Omental fat pad (tissue), 4 donors: ENCODE data around the gene CCDC171. TPM values are rescaled to one million over a fixed set of nuclear protein-coding genes. Genes with fewer than 3 reads are reported as not detected.

ENCODE experiments used
- ATAC-seq: fragments of 150-250 bp; one replicate; pipeline ENCODE4 v1.9.1; 2016; ENCODE audit warnings: mild to moderate bottlenecking, moderate library complexity; ENCODE audit not compliant: low FRiP score
- DNase-seq: peaks from one replicate; pipeline ENCODE4 v3.0.0-alpha.2; 2019; ENCODE audit warnings: low spot score
- total RNA-seq, 4 donors: library from RNA; depleted of rRNA; stranded (reverse); fragments of >200 nt; gene quantifications; one replicate each; pipeline ENCODE4 v1.1.0, GENCODE V29; 2016
- TF ChIP-seq, protein P1 (sequence below), 3 donors: fragments of 450-650 bp; IDR thresholded peaks; one replicate each; pipeline ENCODE4 v1.5.1; 2016 to 2017; ENCODE audit warnings: antibody characterized with exemption in 3 of 3, mild to moderate bottlenecking in 3 of 3, moderate library complexity in 2 of 3

Gene CCDC171
- total RNA-seq, 4 donors from 2014 or later: 1.1 to 5.0 (median 2.1) TPM

DNA sequence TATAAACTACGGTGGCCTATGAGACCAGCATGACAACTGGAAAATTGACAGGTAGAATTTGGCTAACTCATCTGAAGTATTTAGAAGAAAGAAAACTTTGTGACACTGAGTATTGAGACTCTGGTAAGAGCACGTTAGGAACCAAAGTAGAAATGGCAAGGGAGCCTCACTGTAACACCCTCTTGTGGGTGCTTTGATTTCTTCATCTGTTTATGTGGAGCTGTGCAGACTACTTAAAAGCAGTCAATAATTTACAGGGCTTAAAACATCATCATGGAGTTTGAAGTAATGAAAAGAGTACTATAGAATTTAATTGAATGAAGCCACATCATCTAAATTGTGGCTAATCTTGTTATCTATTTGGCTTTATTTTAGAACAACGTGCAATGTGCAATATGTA is 414.2 kb downstream of the CCDC171 start:
- no peak for DNase-seq
- no peak for ATAC-seq
- TF ChIP-seq, protein P1, sequence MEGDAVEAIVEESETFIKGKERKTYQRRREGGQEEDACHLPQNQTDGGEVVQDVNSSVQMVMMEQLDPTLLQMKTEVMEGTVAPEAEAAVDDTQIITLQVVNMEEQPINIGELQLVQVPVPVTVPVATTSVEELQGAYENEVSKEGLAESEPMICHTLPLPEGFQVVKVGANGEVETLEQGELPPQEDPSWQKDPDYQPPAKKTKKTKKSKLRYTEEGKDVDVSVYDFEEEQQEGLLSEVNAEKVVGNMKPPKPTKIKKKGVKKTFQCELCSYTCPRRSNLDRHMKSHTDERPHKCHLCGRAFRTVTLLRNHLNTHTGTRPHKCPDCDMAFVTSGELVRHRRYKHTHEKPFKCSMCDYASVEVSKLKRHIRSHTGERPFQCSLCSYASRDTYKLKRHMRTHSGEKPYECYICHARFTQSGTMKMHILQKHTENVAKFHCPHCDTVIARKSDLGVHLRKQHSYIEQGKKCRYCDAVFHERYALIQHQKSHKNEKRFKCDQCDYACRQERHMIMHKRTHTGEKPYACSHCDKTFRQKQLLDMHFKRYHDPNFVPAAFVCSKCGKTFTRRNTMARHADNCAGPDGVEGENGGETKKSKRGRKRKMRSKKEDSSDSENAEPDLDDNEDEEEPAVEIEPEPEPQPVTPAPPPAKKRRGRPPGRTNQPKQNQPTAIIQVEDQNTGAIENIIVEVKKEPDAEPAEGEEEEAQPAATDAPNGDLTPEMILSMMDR (IDR thresholded peaks at IDR 0.05): no peak

DNA sequence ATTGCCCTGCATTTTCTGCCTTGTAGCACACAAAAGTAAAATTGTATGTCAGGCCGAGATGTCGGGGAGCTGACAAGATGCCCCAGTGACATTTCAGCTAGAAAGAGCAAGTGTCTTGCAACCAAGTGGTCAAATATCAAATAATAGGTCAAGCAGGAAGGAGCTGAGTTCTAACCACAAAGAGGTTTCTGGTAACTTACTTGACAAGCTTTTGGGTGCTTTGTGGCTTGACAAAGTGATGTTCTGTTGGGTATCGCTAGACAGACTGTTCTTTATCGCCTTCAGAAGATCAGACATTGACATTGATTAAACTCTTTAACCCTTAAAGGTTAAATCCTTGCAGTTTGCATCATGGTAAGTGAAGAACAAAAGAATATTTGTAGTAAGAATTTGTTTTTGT is 419.9 kb downstream of the CCDC171 start:
- ATAC-seq (no peak), DNase-seq (no peak)
- TF ChIP-seq, protein P1 (IDR thresholded peaks at IDR 0.05): no peak

DNA sequence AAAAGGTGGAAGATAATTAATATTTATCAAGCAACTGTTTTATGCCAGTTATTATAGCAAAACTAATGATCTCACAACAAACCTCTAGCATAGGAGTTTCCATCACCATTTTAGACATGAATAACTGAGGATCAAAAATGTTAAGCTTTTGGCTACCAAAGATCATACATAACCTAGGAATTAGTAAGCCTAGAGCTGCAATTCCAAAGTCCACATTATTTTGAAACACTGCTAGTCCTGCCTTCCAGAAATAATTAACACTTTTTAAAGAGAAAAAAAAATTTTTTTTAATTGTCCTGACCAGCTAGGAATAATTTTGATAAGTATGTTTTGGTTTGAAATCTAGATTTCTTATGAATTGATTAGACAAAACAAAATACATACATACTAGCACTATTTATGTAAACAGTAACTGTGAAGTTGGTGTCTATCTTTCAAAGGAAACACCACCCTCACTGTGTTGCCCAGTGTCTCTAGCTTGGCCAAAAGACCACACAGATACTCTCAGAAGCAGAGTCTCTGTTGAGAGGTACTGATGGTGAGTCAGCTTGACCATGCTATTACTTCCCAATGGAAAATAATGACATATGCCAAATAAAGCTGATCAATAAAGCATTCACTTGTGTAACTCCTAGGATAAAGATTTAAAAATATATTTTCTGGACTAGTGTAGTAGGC is 422.4 kb downstream of the CCDC171 start:
- TF ChIP-seq, protein P1 (IDR thresholded peaks at IDR 0.05): no peak
- ATAC-seq: no peak
- no peak for DNase-seq

DNA sequence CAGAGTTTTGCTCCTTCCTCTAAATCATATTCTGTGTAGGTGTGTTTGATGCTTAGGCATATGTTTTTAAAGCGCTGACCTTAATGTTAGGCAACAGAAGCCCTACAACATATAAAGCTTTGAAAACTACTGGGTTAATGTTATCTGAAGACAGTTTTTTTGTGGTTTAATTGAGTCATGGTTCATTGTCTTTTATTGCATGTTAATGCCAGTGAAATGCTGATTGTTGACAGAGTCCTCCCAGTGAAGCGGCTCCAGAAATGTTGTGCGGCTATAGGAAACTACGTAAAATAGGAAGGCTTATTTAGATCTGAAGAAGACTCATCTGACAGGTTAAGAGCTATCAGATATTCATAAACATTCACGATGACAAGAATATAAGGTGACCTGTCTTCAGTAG is 424.6 kb downstream of the CCDC171 start:
- ATAC-seq (no peak), DNase-seq (no peak)
- TF ChIP-seq, protein P1 (IDR thresholded peaks at IDR 0.05): no peak

DNA sequence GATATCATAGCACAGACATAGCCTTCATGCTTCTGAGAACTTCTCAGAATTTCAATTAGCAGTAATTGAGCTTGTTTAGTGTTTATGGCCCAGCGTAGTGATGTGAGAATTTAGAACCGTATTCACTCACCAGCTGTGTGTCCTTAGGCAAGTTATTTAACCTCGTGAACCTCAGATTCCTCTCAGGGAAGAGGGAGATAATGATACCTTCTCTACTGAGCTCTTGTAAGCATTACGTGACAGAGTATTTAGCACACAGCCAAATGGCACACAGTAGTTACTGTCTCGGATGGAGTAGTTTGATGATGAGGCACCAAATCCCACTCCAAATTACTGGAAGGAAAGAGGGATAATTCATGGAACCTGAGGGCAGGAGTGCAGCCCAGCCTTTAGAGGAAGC is 429.3 kb downstream of the CCDC171 start:
- ATAC-seq (no peak), DNase-seq (no peak)
- TF ChIP-seq, protein P1 (IDR thresholded peaks at IDR 0.05): no peak

DNA sequence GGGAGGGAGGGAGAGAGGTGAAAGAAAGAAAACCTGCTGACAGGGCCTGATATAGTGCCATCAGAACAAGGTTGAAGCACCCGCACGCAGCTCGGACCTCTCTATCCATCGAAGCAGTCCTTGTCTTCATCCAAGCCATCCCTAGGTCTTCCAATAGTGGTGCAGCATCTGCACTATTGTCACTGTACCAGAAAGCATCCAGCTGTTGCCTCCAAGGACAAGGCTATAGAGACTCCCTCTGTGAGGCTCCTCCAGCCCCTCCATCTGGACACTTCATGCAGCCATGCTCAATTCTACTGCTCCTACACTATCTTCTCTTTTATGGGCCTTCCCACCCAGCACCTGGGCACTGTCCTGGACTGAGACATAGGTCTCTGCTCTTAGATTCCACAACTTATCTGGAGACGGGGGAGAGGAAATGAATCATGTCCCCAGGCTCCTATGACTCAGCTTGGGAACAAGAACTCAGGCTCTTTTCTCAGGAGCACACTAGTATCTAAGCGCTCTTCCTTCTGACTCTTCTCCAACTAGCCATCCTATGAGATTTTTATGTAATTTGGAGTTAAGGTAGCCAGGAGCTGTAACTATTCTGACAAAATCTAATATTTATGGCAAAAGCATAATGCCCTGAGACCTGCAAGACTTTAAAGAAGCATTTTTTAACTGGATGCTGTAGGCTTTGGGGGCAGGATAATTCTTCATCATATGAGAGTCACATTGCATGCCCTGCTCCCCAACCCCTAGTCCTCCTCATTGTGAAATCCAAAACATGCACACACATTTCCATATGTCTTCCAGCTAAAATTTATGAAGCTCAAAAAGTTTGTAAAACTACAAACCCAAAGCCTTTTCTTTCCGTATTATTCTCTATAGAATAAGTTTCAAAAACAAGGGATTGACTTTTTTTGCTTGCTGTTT is 446.8 kb downstream of the CCDC171 start:
- TF ChIP-seq, protein P1 (IDR thresholded peaks at IDR 0.05): no peak
- ATAC-seq (peak; percentile 51), DNase-seq (no peak)
